BE2C (cell line): Measurements from ENCODE around the gene DAPL1.

Source experiments
- DNase-seq: peaks from one replicate; pipeline ENCODE4 v3.0.0-alpha.2; 2020
- H3K27me3 ChIP-seq: fragments of 250-450 bp; sonication (Bioruptor Pico); 2 replicates; pipeline ENCODE4 v1.5.1; 2020; ENCODE audit warnings: mild to moderate bottlenecking
- H3K36me3 ChIP-seq: fragments of 250-450 bp; sonication (Bioruptor Pico); 2 replicates; pipeline ENCODE4 v1.5.1; 2020; ENCODE audit warnings: mild to moderate bottlenecking
- H3K4me1 ChIP-seq: fragments of 250-450 bp; sonication (Bioruptor Pico); 2 replicates; pipeline ENCODE4 v1.5.1; 2020
- H3K4me3 ChIP-seq: 2 replicates; pipeline ENCODE4 v1.5.1; 2011; ENCODE audit warnings: low read depth, low read length
- H3K9me3 ChIP-seq: fragments of 250-450 bp; sonication (Bioruptor Pico); 2 replicates; pipeline ENCODE4 v1.5.1; 2020
- TF ChIP-seq, protein P1 (sequence below): IDR thresholded peaks from 2 replicates; pipeline ENCODE4 v1.5.1; 2012; ENCODE audit warnings: mild to moderate bottlenecking, low read depth, low read length

DAPL1 gene

DNA sequence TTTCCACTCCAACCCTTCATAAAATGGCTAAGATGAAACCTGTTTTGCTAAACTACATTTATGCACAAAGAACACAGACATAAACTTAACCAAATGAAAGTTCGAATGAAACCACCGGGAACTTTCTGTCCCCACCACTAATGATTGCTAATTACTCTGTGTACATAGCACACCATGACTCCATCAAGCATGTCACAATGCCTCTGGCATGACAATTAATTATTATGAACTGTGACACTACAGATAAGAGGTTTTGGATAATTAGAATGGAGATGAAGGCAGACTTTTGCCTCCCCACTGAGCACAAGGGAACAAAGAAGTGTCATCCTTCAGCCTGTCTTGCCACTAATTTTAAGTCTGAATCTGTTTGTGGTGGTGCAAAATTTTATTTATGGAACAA, 1.5 kb downstream of the DAPL1 start:
- TF ChIP-seq, protein P1, sequence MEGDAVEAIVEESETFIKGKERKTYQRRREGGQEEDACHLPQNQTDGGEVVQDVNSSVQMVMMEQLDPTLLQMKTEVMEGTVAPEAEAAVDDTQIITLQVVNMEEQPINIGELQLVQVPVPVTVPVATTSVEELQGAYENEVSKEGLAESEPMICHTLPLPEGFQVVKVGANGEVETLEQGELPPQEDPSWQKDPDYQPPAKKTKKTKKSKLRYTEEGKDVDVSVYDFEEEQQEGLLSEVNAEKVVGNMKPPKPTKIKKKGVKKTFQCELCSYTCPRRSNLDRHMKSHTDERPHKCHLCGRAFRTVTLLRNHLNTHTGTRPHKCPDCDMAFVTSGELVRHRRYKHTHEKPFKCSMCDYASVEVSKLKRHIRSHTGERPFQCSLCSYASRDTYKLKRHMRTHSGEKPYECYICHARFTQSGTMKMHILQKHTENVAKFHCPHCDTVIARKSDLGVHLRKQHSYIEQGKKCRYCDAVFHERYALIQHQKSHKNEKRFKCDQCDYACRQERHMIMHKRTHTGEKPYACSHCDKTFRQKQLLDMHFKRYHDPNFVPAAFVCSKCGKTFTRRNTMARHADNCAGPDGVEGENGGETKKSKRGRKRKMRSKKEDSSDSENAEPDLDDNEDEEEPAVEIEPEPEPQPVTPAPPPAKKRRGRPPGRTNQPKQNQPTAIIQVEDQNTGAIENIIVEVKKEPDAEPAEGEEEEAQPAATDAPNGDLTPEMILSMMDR, result no peak
- H3K36me3 ChIP-seq, result no peaks in the 10 kb centered on the region
- no peaks in the 10 kb centered on the region for H3K27me3 ChIP-seq
- DNase-seq, result no peak
- H3K4me1 ChIP-seq, result no peaks in the 10 kb centered on the region
- no peaks in the 10 kb centered on the region for H3K9me3 ChIP-seq
- H3K4me3 ChIP-seq, result no peak overlapping the region

DNA sequence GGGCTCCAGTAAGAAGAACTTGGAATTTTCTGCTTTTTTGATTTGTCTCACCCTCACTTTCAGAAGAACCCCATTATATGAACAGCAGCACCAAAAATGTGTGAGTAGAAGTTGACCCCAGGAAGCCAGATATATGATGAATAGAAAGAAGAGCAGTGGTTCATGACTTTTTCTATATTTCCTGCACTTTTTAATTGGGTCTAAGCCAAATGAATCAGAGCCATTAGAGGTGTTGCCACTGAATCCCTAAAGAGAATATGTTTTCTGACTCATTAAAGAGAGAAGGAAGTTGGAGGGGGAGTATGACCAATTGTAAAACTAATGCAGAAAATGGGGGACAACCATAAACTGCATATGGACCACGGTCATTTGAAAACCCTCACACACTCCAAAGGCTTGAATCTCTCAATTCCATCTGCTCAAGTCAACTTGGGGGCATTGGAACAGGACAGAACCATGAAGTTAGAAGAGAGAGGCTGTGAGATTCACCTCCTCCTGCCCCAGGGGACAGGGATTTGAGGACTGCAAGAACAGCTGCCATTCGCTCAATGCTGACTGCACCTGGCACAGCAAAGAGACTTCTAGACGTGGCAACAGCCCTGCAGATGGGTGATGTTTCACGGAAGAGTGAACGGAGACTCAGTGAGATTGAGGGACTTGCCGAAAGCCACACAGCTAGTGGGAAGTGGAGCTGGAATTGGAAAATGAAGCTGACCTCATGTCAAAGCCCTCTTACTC, 3.0 kb downstream of the DAPL1 start:
- no peaks in the 10 kb centered on the region for H3K9me3 ChIP-seq
- H3K36me3 ChIP-seq, result no peaks in the 10 kb centered on the region
- no peak overlapping the region for H3K4me3 ChIP-seq
- TF ChIP-seq, protein P1, result no peak
- peak; percentile 8 for DNase-seq
- no peaks in the 10 kb centered on the region for H3K4me1 ChIP-seq
- no peaks in the 10 kb centered on the region for H3K27me3 ChIP-seq

DNA sequence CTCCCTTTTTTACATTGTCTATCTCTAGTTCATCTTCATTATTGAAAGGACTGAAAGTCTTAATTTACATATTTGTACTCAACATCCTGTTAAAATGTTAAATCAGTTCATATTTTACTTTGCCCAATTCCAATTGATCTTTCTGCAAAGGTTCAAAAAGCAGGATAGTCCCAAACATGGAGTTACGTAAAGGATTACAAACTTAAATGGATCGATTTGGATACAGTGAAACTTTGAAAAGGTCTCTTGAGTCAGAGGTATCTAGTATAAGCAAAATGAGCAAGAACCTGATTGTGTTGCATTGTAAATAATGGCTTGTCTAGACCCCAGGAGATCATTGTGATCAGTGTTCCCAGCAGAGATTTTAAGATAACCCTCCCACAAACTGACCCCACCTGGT, 4.1 kb downstream of the DAPL1 start:
- H3K9me3 ChIP-seq, result no peaks in the 10 kb centered on the region
- TF ChIP-seq, protein P1, result no peak
- no peaks in the 10 kb centered on the region for H3K36me3 ChIP-seq
- H3K27me3 ChIP-seq, result no peaks in the 10 kb centered on the region
- no peaks in the 10 kb centered on the region for H3K4me1 ChIP-seq
- no peak overlapping the region for H3K4me3 ChIP-seq
- DNase-seq, result no peak

DNA sequence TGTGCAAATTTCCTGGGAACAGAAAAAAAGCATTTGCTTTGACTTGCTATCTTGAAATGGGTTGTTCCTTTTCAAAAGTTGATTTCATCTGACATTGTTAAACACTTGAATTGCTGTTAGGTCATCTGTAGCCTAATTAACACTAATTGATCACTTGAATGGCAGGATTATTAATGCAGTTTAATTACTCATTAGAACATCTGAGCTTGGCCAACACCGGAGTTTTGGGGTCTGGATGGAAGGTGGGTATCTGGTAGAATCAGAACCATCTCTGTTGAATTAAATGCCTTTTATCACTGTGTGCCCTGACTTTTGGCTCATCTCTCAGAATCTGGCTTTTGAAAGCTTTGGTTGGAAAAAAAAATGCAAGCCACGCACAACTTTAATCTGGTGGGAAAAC, 8.4 kb downstream of the DAPL1 start:
- H3K9me3 ChIP-seq, result no peaks in the 10 kb centered on the region
- no peaks in the 10 kb centered on the region for H3K4me1 ChIP-seq
- no peak for DNase-seq
- H3K27me3 ChIP-seq, result no peaks in the 10 kb centered on the region
- TF ChIP-seq, protein P1, result no peak
- H3K4me3 ChIP-seq, result no peak overlapping the region
- H3K36me3 ChIP-seq, result no peaks in the 10 kb centered on the region

DNA sequence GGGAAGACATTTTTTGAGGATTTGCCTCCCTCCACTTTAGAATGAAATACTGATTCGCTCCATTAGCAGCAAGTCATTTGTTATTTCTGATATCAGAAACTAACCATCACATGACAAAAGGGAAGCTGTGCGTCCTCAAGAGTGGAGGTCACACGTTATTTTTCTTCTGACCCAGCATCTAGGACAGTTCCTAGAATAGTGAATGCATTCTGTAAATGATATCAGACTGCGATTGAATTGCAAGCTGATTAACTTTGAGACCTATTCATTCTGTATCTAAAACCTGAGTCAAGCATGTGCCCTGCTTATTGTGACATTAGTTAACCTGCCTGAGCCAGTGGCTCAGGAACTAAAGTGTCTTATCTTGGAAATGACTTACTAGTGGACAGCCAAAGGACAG, 10.1 kb downstream of the DAPL1 start:
- no peak overlapping the region for H3K4me3 ChIP-seq

DNA sequence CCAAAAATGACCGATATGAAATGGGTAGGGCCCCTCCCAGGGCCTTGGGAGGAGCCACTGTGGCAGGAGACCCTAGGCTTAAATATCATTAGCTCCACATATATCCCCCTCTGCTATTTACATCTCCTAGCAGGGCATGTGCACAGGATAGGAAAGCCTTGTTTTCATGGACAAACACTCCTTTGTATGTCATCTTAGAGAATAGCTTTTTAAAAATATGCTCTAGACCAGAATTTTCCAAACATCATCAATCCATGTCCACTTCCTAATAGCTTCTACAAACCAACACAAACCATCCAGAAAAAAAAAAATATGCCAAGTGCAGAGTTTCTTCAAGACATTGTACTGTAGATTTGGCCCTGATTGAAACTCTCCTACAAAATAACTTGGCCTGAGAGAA, 10.8 kb downstream of the DAPL1 start:
- TF ChIP-seq, protein P1, result no peak
- Histone ChIP-seq H3K4me3 (no peak overlapping the region), H3K27me3 (no peaks in the 10 kb centered on the region), H3K9me3 (no peaks in the 10 kb centered on the region), H3K4me1 (no peaks in the 10 kb centered on the region), H3K36me3 (no peaks in the 10 kb centered on the region)
- DNase-seq, result no peak

More for the DNA sequence above, 10.1 kb downstream of the DAPL1 start:
- Histone ChIP-seq H3K4me1 (no peaks in the 10 kb centered on the region), H3K9me3 (no peaks in the 10 kb centered on the region), H3K36me3 (no peaks in the 10 kb centered on the region), H3K27me3 (no peaks in the 10 kb centered on the region)
- DNase-seq, result no peak
- TF ChIP-seq, protein P1, result no peak
